Measurements from ENCODE around the gene ORMDL3. TPM values are rescaled to one million over a fixed set of nuclear protein-coding genes. Genes with fewer than 3 reads are reported as not detected.

ORMDL3 gene
- total RNA-seq, 2 donors from 2014 or later, result 65.6 to 91.0 TPM

GRCh38 chr17:39972271-39972670 lies 44.9 kb upstream of the ORMDL3 start:
- Histone ChIP-seq H3K27me3 (no peaks in the 10 kb centered on the region), H3K36me3 (replicated peaks in 1 of 2; ENCODE audit: insufficient read depth in 1 of 2, low read depth in 2 of 2) (no peaks in the 10 kb centered on the region), H3K9me3 (no peaks in the 10 kb centered on the region), H3K27ac (no peak overlapping the region), H3K4me1 (no peaks in the 10 kb centered on the region), H3K4me3 (no peak overlapping the region)
- ATAC-seq, result no peak
- TF ChIP-seq POLR2A (IDR thresholded peaks at IDR 0.05) (no peak), CTCF (IDR thresholded peaks at IDR 0.05) (no peak)
- intact Hi-C loops (cut with DNase I), result no loop called here
- 36 to 40% methylated on average over 3 of the region's 3 CpGs for WGBS, 2 donors
- DNase-seq, result peak in 1 of 4 donors; percentile 24

- intact Hi-C loops (cut with DNase I), result no loop called here
- no peaks in the 10 kb centered on the region for H3K36me3 ChIP-seq (replicated peaks in 1 of 2; ENCODE audit: insufficient read depth in 1 of 2, low read depth in 2 of 2)
- no peak overlapping the region for H3K4me3 ChIP-seq
- no peak overlapping the region for H3K27ac ChIP-seq
- no peaks in the 10 kb centered on the region for H3K9me3 ChIP-seq
- H3K4me1 ChIP-seq, result no peaks in the 10 kb centered on the region
- no peak for ATAC-seq
- no peak for DNase-seq
- TF ChIP-seq POLR2A (IDR thresholded peaks at IDR 0.05), result no peak
- TF ChIP-seq CTCF (IDR thresholded peaks at IDR 0.05), result no peak
- WGBS, 2 donors, result 69 to 78% methylated on average over 4 of the region's 4 CpGs
- H3K27me3 ChIP-seq, result no peaks in the 10 kb centered on the region
These were observed 43.7 kb upstream of the ORMDL3 start for GRCh38 chr17:39971076-39971603.

GRCh38 chr17:39970157-39970692 lies 42.8 kb upstream of the ORMDL3 start:
- Histone ChIP-seq H3K27me3 (no peaks in the 10 kb centered on the region), H3K9me3 (no peaks in the 10 kb centered on the region), H3K36me3 (replicated peaks in 1 of 2; ENCODE audit: insufficient read depth in 1 of 2, low read depth in 2 of 2) (no peaks in the 10 kb centered on the region), H3K27ac (no peak overlapping the region), H3K4me1 (no peaks in the 10 kb centered on the region), H3K4me3 (no peak overlapping the region)
- DNase-seq (no peak), ATAC-seq (no peak)
- 55 to 58% methylated on average over 7 of the region's 7 CpGs for WGBS, 2 donors
- TF ChIP-seq CTCF (IDR thresholded peaks at IDR 0.05) (no peak), POLR2A (IDR thresholded peaks at IDR 0.05) (no peak)
- intact Hi-C loops (cut with DNase I), result no loop called here

- peak in 1 of 4 donors; percentile 37 for DNase-seq
- 74% methylated on average over 6 of the region's 6 CpGs for WGBS, 2 donors
- TF ChIP-seq CTCF (IDR thresholded peaks at IDR 0.05) (no peak), POLR2A (IDR thresholded peaks at IDR 0.05) (no peak)
- no peak for ATAC-seq
- Histone ChIP-seq H3K4me1 (no peaks in the 10 kb centered on the region), H3K9me3 (no peaks in the 10 kb centered on the region), H3K27me3 (no peaks in the 10 kb centered on the region), H3K4me3 (no peak overlapping the region), H3K27ac (no peak overlapping the region), H3K36me3 (replicated peaks in 1 of 2; ENCODE audit: insufficient read depth in 1 of 2, low read depth in 2 of 2) (no peaks in the 10 kb centered on the region)
- intact Hi-C loops (cut with DNase I), result no loop called here
These were observed 42.0 kb upstream of the ORMDL3 start for GRCh38 chr17:39969375-39969774.

GRCh38 chr17:39968761-39969160 lies 41.4 kb upstream of the ORMDL3 start:
- TF ChIP-seq POLR2A (IDR thresholded peaks at IDR 0.05) (no peak), CTCF (IDR thresholded peaks at IDR 0.05) (no peak)
- Histone ChIP-seq H3K27ac (no peak overlapping the region), H3K9me3 (no peaks in the 10 kb centered on the region), H3K36me3 (replicated peaks in 1 of 2; ENCODE audit: insufficient read depth in 1 of 2, low read depth in 2 of 2) (no peaks in the 10 kb centered on the region), H3K27me3 (no peaks in the 10 kb centered on the region), H3K4me3 (no peak overlapping the region), H3K4me1 (no peaks in the 10 kb centered on the region)
- no peak for ATAC-seq
- 53 to 67% methylated on average over 2 of the region's 2 CpGs for WGBS, 2 donors
- no peak for DNase-seq
- intact Hi-C loops (cut with DNase I), result no loop called here
